ENCODE results near the gene ANKRD34A. TPM values are rescaled to one million over a fixed set of nuclear protein-coding genes. Genes with fewer than 3 reads are reported as not detected.

ANKRD34A gene
- total RNA-seq, 3 donors from 2014 or later = 0.16 to 0.98 (median 0.59) TPM

GRCh38 chr1:146007489-146008133 lies 43.2 kb upstream of the ANKRD34A start:
- intact Hi-C loops (cut with DNase I; ENCODE audit: low total_unique reads) = no loop called here
- H3K4me1 ChIP-seq = peaks cover 0 to 15% of the 10 kb centered on the region in 2 donors
- H3K4me3 ChIP-seq = peak overlapping the region in 1 of 3 donors; percentile 1
- TF ChIP-seq, protein P1, sequence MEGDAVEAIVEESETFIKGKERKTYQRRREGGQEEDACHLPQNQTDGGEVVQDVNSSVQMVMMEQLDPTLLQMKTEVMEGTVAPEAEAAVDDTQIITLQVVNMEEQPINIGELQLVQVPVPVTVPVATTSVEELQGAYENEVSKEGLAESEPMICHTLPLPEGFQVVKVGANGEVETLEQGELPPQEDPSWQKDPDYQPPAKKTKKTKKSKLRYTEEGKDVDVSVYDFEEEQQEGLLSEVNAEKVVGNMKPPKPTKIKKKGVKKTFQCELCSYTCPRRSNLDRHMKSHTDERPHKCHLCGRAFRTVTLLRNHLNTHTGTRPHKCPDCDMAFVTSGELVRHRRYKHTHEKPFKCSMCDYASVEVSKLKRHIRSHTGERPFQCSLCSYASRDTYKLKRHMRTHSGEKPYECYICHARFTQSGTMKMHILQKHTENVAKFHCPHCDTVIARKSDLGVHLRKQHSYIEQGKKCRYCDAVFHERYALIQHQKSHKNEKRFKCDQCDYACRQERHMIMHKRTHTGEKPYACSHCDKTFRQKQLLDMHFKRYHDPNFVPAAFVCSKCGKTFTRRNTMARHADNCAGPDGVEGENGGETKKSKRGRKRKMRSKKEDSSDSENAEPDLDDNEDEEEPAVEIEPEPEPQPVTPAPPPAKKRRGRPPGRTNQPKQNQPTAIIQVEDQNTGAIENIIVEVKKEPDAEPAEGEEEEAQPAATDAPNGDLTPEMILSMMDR (IDR thresholded peaks at IDR 0.05) = peak in 1 of 3 donors; percentile 18
- no peak for TF ChIP-seq POLR2AphosphoS5 (IDR thresholded peaks at IDR 0.05)
- no peaks in the 10 kb centered on the region for H3K36me3 ChIP-seq
- H3K27me3 ChIP-seq = no peaks in the 10 kb centered on the region
- no peaks in the 10 kb centered on the region for H3K9me3 ChIP-seq
- no peak for DNase-seq (ENCODE audit: low spot score in 2 of 2)
- H3K27ac ChIP-seq = peak overlapping the region; percentile 84 to 87

GRCh38 chr1:146001709-146002108 lies 37.3 kb upstream of the ANKRD34A start:
- TF ChIP-seq, protein P1 (IDR thresholded peaks at IDR 0.05) = no peak
- TF ChIP-seq POLR2A (IDR thresholded peaks at IDR 0.05) (no peak), POLR2AphosphoS5 (IDR thresholded peaks at IDR 0.05) (no peak)
- no peaks in the 10 kb centered on the region for H3K27me3 ChIP-seq
- peak overlapping the region in 1 of 3 donors; percentile 30 for H3K4me3 ChIP-seq
- peaks cover 0 to 19% of the 10 kb centered on the region in 2 donors for H3K4me1 ChIP-seq
- peak overlapping the region; percentile 90 to 95 for H3K27ac ChIP-seq
- intact Hi-C loops (cut with DNase I; ENCODE audit: low total_unique reads) = no loop called here
- no peaks in the 10 kb centered on the region for H3K36me3 ChIP-seq
- no peaks in the 10 kb centered on the region for H3K9me3 ChIP-seq
- no peak for DNase-seq (ENCODE audit: low spot score in 2 of 2)

- Histone ChIP-seq H3K4me1 (peaks cover 0 to 9% of the 10 kb centered on the region in 2 donors), H3K36me3 (peaks cover 3% of the 10 kb centered on the region), H3K4me3 (peak overlapping the region; percentile 71 to 81 (median 76)), H3K9me3 (no peaks in the 10 kb centered on the region), H3K27ac (peak overlapping the region; percentile 95 to 96), H3K27me3 (no peaks in the 10 kb centered on the region)
- DNase-seq (ENCODE audit: low spot score in 2 of 2) = no peak
- intact Hi-C loops (cut with DNase I; ENCODE audit: low total_unique reads) = no loop called here
- TF ChIP-seq POLR2AphosphoS5 (IDR thresholded peaks at IDR 0.05) (peak in 2 of 3 donors; percentile 46 to 70), POLR2A (IDR thresholded peaks at IDR 0.05) (peak; percentile 22)
- TF ChIP-seq, protein P1 (IDR thresholded peaks at IDR 0.05) = no peak
Measured at GRCh38 chr1:145999321-146000024, 35.1 kb upstream of the ANKRD34A start.

- DNase-seq (ENCODE audit: low spot score in 2 of 2) = no peak
- Histone ChIP-seq H3K36me3 (peaks cover 15% of the 10 kb centered on the region), H3K4me1 (peaks cover 0 to 9% of the 10 kb centered on the region in 2 donors), H3K4me3 (peak overlapping the region; percentile 71 to 81 (median 76)), H3K27ac (peak overlapping the region; percentile 95 to 96), H3K27me3 (no peaks in the 10 kb centered on the region), H3K9me3 (no peaks in the 10 kb centered on the region)
- intact Hi-C loops (cut with DNase I; ENCODE audit: low total_unique reads) = no loop called here
- TF ChIP-seq POLR2A (IDR thresholded peaks at IDR 0.05) (no peak), POLR2AphosphoS5 (IDR thresholded peaks at IDR 0.05) (no peak)
- TF ChIP-seq, protein P1 (IDR thresholded peaks at IDR 0.05) = peak in 1 of 3 donors; percentile 37
Measured at GRCh38 chr1:145997718-145998023, 33.3 kb upstream of the ANKRD34A start.

Data from breast epithelium (tissue), 4 donors.